Left ventricle myocardium inferior (tissue), 1 donor: ENCODE measurements around the gene EPPIN. TPM values are rescaled to one million over a fixed set of nuclear protein-coding genes. Genes with fewer than 3 reads are reported as not detected.
"Not testable (repeated sequence)": the region's sequence is repeated elsewhere in the genome, so short reads cannot be mapped to it uniquely, and the experiment has no call there.

Source experiments
- DNase-seq: peaks from one replicate; pipeline ENCODE4 v3.0.0-alpha.2; 2020
- H3K27ac ChIP-seq: fragments of 200-600 bp; replicated peaks from 2 replicates; pipeline ENCODE4 v1.8.0; 2021
- H3K27me3 ChIP-seq: fragments of 200-600 bp; 2 replicates; pipeline ENCODE4 v1.8.0; 2021; ENCODE audit warnings: low read depth
- H3K36me3 ChIP-seq: fragments of 200-600 bp; 2 replicates; pipeline ENCODE4 v1.8.0; 2021
- H3K4me1 ChIP-seq: fragments of 200-600 bp; 2 replicates; pipeline ENCODE4 v1.8.0; 2021
- H3K4me3 ChIP-seq: fragments of 200-600 bp; 2 replicates; pipeline ENCODE4 v1.8.0; 2021; ENCODE audit warnings: mild to moderate bottlenecking, moderate library complexity
- H3K9me3 ChIP-seq: fragments of 200-600 bp; replicated peaks from 2 replicates; pipeline ENCODE4 v1.8.0; 2021
- CTCF ChIP-seq: fragments of 200-600 bp; IDR thresholded peaks from 2 replicates; pipeline ENCODE4 v1.8.0; 2021; ENCODE audit warnings: antibody characterized with exemption, mild to moderate bottlenecking, borderline replicate concordance
- intact Hi-C: fragments of 100-400 bp; cut with micrococcal nuclease; formaldehyde crosslinking; loops from one replicate; pipeline ENCODE4 v1.11.0; 2022
- total RNA-seq: library from RNA; stranded (reverse); fragmentation: NEBNext Ultra II Directional; extraction: Animal tissue kit (Norgen Biotek cat#: 25700); gene quantifications from one replicate; pipeline ENCODE4 v1.2.1, GENCODE V29; 2021
- donor health status: DM: no; HTN: yes; CAD: no; lungs with severe emphysema.

EPPIN gene
- total RNA-seq, 1 donor from 2014 or later, result not detected

GRCh38 chr20:45576995-45577394, 29.8 kb upstream of the EPPIN start:
- H3K36me3 ChIP-seq, result no peaks in the 10 kb centered on the region
- H3K27ac ChIP-seq, result no peak overlapping the region
- no peak for DNase-seq
- intact Hi-C loops, result no loop called here
- peaks cover 24% of the 10 kb centered on the region for H3K27me3 ChIP-seq
- no peaks in the 10 kb centered on the region for H3K9me3 ChIP-seq
- TF ChIP-seq CTCF, result no peak
- no peaks in the 10 kb centered on the region for H3K4me1 ChIP-seq
- no peak overlapping the region for H3K4me3 ChIP-seq

- no peaks in the 10 kb centered on the region for H3K36me3 ChIP-seq
- H3K4me1 ChIP-seq, result no peaks in the 10 kb centered on the region
- H3K9me3 ChIP-seq, result no peaks in the 10 kb centered on the region
- TF ChIP-seq CTCF, result no peak
- no peak for DNase-seq
- H3K27ac ChIP-seq, result no peak overlapping the region
- H3K4me3 ChIP-seq, result no peak overlapping the region
- peaks cover 18% of the 10 kb centered on the region for H3K27me3 ChIP-seq
- intact Hi-C loops, result no loop called here
Measured at GRCh38 chr20:45575931-45576330, 28.7 kb upstream of the EPPIN start.

GRCh38 chr20:45569650-45570049, 22.4 kb upstream of the EPPIN start:
- intact Hi-C loops, DNase-seq, H3K36me3 ChIP-seq, H3K9me3 ChIP-seq, H3K27ac ChIP-seq, H3K4me3 ChIP-seq, H3K4me1 ChIP-seq: not testable (repeated sequence)
- peaks cover 15% of the 10 kb centered on the region for H3K27me3 ChIP-seq

- Histone ChIP-seq H3K4me1 (no peaks in the 10 kb centered on the region), H3K27ac (no peak overlapping the region)
Measured at GRCh38 chr20:45564760-45565276, 17.6 kb upstream of the EPPIN start.

GRCh38 chr20:45555198-45555597, 8.0 kb upstream of the EPPIN start:
- no peak overlapping the region for H3K4me3 ChIP-seq
- H3K9me3 ChIP-seq, result peaks cover 6% of the 10 kb centered on the region
- H3K4me1 ChIP-seq, result no peaks in the 10 kb centered on the region
- no peak for TF ChIP-seq CTCF
- intact Hi-C loops, result no loop called here
- no peak overlapping the region for H3K27ac ChIP-seq
- no peak for DNase-seq
- H3K36me3 ChIP-seq, result no peaks in the 10 kb centered on the region
- H3K27me3 ChIP-seq, result peaks cover 34% of the 10 kb centered on the region

More at GRCh38 chr20:45564760-45565276, 17.6 kb upstream of the EPPIN start:
- H3K36me3 ChIP-seq, result no peaks in the 10 kb centered on the region
- intact Hi-C loops, result no loop called here
- H3K4me3 ChIP-seq, result no peak overlapping the region
- peaks cover 53% of the 10 kb centered on the region for H3K27me3 ChIP-seq
- H3K9me3 ChIP-seq, result no peaks in the 10 kb centered on the region
- TF ChIP-seq CTCF, result no peak
- DNase-seq, result no peak

GRCh38 chr20:45552456-45552855, 5.3 kb upstream of the EPPIN start:
- Histone ChIP-seq H3K9me3 (peaks cover 6% of the 10 kb centered on the region), H3K36me3 (no peaks in the 10 kb centered on the region), H3K4me1 (no peaks in the 10 kb centered on the region), H3K27ac (no peak overlapping the region), H3K27me3 (peaks cover 34% of the 10 kb centered on the region), H3K4me3 (no peak overlapping the region)
- TF ChIP-seq CTCF, result no peak
- DNase-seq, result no peak
- intact Hi-C loops, result no loop called here
